Measurements from ENCODE around the gene GTPBP1.

DNA sequence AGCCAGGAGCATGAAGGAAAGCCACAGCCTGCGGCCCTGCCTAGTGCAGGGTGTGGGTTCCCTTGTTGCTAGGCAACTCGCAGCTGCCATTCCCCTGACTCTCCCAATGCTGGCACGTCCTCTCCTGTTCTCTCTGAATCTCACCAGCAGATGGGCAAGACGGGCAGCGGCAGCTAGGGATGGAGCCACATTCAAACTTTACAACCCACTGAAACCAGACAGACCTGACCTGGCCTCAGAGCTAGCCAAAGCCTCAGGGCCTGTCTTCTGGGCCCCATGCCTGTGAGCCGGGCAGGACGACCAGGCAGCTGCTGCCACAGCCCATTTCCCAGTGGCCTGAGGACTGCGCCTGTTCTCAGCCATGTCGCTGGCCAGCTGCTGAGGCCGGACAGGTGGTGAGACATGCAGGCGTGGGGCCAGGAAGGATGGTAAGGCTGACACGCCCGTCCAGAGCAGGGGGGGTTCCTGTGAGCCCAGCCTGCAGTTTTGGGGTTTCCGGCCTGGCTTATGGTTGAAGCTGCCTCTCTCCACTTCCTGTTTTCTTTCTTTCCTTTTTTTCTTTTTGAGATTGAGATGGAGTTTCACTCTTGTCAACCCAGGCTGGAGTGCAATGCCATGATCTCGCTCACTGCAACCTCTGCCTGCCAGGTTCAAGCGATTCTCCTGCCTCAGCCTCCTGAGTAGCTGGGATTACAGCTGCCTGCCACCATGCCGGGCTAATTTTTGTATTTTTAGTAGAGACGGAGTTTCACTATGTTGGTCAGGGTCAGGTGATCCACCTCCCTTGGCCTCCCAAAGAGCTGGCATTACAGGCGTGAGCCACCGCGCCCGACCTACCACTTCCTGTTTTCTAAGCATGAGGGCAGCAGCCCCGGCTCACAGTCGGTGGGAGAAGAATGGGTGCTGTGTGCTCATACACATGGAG lies 45.9 kb downstream of the GTPBP1 start:
- no peak for TF ChIP-seq SUZ12 (IDR thresholded peaks at IDR 0.05; ENCODE audit: extremely low read depth, insufficient read depth, insufficient read length)
- no peak for TF ChIP-seq YY1 (IDR thresholded peaks at IDR 0.05; ENCODE audit: insufficient read depth, insufficient read length)
